ENCODE data around the gene CRYBG1.
"Not testable (repeated sequence)": the region's sequence is repeated elsewhere in the genome, so short reads cannot be mapped to it uniquely, and the experiment has no call there.

Gene CRYBG1

DNA sequence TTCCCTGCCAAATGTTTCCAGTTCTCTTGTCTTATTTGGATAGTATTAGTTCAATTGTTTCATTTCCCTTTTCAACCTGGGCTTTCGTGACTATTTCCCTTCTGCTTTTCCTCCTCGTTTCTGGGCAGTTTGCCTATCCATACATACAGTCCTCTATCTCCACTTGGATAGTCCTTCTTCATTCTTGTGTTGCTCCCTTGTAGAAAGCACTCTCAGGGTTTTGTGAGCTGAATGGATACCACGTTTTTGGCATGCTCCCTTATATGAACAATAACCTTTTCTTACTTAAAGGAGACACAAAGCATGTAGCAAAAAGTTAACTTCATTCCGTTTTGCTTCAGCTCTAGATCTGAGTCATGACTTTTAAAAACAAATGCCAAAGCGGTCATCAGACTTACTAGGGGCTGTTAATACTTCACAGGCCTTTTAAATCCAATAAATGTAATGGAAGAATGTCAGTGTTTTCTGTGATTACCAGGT lies 16.6 kb downstream of the CRYBG1 start:
- DNase-seq: no peak

GRCh38 chr6:106379951-106380350 lies 19.4 kb downstream of the CRYBG1 start:
- no peak for DNase-seq

- DNase-seq: no peak
These were observed 19.9 kb downstream of the CRYBG1 start for GRCh38 chr6:106380407-106380806.

DNA sequence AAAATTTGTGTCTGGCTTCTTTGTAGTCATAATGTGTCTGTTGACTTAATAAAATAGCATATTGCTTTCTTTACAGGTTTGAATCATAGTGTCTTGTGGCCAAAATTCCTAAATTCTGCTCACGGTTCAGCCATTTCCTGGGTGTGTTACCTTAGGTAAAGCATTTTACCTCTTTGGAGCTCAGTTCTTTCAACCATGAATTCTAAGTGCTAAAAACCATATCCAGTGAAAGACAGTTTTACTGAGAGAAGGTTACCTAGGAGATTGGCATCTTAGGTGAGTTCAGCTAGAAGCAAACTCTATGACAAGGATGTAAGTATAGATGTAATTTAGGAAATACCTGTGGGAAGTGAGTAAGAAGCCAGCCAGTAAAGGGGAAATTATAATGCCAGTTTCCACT lies 20.7 kb downstream of the CRYBG1 start:
- no peak for DNase-seq

DNA sequence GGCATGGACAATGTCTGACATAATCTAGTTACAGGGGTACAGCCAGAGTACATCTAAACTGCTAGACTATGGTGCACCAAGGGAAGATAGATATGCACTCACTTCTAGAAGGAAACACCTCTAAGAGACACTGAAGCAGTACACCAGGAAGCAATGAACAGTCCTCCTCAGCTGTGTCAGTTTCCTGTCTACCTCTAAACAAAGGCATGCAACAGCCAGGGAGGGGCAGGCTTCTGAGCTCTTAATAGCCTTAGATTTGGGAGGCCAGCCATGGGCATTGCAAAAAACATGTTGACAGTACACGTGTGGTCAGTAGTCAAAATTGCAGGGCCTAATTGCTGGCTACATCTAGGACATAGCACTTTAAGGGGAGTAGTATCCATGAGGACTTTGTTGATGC lies 21.4 kb downstream of the CRYBG1 start:
- DNase-seq: no peak

GRCh38 chr6:106383573-106383972 lies 23.1 kb downstream of the CRYBG1 start:
- DNase-seq: no peak

DNA sequence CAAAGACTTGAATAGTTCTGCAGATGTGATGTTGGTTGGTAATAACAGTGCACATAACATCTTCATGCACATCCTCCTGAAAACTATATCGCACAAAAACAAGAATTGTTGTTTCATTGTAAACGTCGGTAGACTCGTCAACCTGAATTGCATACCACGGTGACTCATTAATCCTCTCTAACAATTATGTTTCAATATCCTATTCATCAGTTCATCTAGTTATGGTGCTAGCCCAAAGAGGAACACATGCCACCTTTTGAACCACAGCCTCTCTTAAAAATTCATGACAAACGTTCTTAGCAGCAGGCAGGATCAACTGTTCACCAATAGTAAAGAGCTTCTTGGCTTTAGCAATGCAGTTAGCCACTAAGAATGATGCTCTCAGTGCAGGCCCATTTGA lies 25.0 kb downstream of the CRYBG1 start:
- DNase-seq: no peak

DNA sequence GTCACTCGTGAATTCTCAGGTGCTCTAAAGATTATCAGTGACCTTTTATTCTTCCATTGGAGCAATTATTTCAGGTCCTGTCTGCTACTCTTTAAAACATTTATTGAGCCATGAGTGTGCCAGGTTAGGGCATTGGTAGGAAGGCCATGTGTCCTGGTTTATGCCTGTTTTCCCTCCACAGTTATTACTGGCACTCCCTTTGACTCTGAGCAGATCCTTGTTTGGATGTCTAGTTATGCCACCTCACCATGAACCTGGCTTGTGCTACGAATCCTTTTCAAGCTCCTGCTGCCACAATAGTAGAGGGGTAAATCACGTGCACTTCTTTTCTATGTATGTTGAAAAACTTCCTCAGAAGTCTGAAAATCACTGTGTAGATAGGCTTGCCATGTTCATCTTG lies 27.4 kb downstream of the CRYBG1 start:
- DNase-seq: no peak

DNA sequence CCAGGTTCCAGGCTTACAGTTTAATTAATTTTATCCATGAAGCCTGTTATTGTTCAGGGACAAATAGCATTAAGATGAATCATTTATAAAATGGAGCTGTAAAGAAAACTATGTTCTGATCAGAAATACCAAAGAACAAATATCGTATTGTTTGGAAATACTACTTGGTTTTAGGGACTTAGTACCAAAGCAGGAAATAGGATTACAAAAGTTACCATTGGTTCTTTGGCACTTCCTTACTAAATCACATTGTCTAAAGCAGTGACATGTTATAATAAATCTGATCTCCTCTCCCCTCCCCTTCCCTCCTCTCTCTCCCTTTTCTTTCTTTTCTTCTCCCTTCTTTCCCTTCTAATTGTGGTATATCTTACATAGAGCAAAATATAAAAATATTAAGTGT lies 29.6 kb downstream of the CRYBG1 start:
- DNase-seq: no peak

DNA sequence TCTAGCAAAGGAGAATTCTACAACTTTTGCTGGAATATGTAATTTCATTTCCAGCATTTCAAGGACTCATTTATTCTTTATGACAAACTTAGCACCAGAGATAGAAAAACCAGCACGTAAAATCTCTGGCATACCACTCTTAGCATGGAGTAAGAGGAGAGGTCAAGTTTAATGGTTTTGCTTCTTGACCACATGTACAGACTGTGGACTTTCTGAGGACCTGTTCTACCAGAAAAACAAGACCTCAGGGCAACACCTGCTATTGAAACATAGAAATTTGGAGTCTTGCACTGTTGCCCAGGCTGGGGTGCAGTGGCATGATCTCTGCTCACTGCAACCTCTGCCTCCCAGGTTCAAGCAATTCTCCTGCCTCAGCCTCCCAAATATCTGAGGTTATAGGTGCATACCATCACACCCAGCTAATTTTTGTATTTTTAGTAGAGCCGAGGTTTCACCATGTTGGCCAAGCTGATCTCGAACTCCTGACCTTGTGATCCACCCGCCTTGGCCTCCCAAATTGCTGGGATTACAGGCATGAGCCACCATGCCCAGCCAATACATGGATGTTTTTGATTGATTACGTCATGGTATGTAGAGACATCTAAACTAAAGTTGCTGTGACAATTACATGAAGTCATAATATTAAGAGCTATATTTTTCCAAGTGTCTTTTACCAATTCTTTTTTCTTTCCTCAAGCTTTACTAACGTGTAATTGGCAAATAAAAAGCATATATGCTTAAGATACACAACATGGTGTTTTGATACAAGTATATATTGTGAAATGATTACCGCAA lies 36.1 kb downstream of the CRYBG1 start:
- no peak for DNase-seq

GRCh38 chr6:106397431-106397830 lies 36.9 kb downstream of the CRYBG1 start:
- no peak for DNase-seq

- no peak for DNase-seq
These were observed 38.1 kb downstream of the CRYBG1 start for GRCh38 chr6:106398621-106399020.

DNA sequence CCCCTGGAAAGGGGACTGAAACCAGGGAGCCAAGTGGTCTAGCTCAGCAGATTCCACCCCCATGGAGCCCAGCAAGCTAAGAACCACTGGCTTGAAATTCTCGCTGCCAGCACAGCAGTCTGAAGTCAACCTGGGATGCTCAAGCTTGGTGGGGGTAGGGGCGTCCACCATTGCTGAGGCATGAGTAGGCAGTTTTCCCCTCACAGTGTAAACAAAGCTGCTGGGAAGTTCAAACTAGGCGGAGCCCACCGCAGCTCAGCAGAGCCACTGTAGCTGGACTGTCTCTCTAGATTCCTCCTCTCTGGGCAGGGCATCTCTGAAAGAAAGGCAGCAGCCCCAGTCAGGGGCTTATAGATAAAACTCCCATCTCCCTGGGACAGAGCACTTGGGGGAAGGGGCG lies 44.5 kb downstream of the CRYBG1 start:
- not testable (repeated sequence) for DNase-seq

DNA sequence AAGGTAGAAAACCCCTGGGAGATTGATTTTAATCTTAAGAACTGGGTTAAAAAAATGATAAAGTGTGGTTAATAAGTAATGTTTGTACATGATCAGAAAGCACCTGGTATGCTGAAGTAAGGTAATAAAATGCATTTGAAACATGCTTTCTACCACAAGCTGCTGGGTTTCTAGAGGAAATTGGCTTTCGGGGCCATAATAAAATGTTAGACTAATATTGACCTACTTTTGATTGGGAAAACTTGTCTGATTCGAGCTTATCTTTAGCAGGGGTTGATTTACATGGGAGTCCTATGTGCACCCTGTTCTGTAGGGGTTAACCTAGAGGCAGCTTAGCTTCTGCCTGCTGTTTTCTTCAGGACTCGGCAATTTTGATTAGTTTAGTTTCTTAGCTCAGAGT lies 50.5 kb downstream of the CRYBG1 start:
- no peak for DNase-seq

- no peak for DNase-seq
These were observed 51.2 kb downstream of the CRYBG1 start for GRCh38 chr6:106411643-106412200.

GRCh38 chr6:106413016-106413415 lies 52.5 kb downstream of the CRYBG1 start:
- DNase-seq: no peak

DNA sequence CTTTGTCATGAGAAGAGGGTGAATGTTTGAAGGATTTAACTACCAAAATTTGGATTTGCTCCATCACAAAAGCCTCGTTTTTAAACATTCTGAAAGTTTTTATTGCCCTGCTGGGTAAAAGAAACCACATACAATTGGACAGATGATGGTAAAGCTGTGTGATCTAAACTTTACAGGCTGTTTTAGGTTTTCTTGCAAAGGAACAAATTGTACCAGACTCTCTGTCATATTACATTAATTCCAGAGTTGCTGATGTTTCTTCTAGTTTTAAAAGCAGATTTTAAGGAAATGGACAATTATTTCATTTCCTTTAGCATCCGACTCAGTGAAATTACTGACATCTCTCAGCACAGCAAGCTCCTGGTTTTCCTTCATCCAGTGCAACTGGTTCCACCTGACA lies 53.2 kb downstream of the CRYBG1 start:
- DNase-seq: no peak

DNA sequence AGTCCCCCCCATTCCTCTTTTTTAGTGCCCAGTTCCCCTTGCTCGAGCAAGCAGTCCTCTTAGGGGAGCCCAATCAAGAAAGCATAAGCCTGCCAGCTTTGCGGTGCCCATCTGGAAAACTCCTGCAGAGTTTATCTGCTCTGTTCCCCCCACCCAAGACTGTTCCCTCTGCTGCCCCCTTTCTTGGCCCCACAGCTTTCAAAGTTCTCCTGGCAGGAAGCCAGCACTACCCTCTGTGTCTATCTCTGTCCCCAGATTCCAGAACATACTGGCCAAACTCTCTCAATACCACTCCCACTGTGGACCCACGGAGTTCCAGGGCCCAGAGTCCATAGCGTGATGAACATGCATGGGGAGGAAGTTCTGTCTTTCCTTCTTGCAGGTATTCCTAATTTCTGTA lies 55.4 kb downstream of the CRYBG1 start:
- no peak for DNase-seq

DNA sequence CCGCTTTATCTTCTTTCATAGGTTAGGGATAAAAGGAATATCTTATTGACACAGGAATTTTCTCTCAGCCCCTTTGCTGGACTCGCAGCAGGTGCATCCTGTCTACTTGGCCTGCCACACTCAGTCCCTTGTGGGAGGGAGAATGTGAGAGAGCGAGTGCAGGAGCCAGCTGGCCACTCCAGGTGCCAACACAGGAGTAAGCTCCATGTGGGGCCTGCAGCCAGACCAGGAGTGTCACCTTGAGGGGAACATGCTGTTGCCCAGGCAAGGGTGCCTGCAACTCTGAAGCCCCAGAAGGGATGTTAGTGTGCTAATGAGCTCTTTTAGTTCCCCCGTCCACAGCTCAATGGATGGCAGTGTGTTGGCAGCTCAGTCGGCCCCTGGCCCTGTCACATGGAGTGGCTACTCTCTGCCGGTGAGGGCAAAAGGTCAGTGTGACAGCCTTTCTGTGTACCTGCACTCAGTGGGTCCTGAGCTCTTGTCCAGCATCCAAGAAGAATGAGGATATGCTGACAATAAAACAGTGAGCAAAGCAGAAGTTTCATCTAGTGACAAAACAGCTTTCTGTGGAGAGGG lies 57.1 kb downstream of the CRYBG1 start:
- no peak for DNase-seq

- no peak for DNase-seq
These were observed 59.5 kb downstream of the CRYBG1 start for GRCh38 chr6:106419900-106420613.

- no peak for DNase-seq
These were observed 61.0 kb downstream of the CRYBG1 start for GRCh38 chr6:106421496-106421895.

DNA sequence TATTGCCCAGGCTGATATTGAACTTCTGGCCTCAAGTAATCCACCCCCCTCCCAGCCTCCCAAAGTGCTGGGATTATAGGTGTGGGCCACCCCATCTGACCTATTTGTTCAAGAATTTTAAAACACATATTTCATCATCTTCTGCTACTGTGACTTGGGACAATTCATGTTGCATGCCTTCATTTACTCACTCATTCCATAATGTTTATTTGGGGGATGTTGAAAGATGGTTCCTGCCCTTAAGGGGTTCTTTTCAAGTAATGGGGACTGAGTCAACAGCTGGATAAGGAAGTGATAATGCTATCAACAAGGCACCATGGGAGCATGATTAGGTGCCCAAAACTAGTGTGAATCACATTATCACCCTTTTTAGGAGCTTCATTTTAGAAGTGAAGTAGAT lies 62.0 kb downstream of the CRYBG1 start:
- DNase-seq: no peak

DNA sequence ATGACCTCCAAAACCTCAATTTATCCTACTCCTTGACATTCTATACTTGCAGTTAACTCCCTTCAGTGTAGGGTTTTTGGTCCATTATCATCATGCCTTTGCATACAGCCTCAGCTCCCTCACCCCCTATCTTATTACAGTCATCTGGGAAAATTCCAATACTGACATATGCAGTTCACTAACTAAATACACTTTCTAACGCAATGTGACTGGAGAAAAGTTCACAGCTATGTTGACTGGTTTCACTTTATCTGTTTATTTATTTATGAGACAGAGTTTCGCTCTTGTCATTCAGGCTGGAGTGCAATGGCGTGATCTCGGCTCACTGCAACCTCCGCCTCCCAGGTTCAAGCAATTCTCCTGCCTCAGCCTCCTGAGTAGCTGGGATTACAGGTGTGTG lies 64.9 kb downstream of the CRYBG1 start:
- DNase-seq: no peak
